ENCODE results near the gene MS4A10.

The MS4A10 gene

GRCh38 chr11:60766547-60766946 lies 18.6 kb upstream of the MS4A10 start:
- DNase-seq, result no peak

GRCh38 chr11:60767388-60767811 lies 17.7 kb upstream of the MS4A10 start:
- no peak for DNase-seq

- no peak for DNase-seq
Measured at GRCh38 chr11:60768202-60768601, 16.9 kb upstream of the MS4A10 start.

GRCh38 chr11:60769273-60769672 lies 15.9 kb upstream of the MS4A10 start:
- DNase-seq, result no peak

GRCh38 chr11:60769811-60770210 lies 15.3 kb upstream of the MS4A10 start:
- no peak for DNase-seq

- DNase-seq, result no peak
Measured at GRCh38 chr11:60771146-60771545, 14.0 kb upstream of the MS4A10 start.

GRCh38 chr11:60771879-60772525 lies 13.1 kb upstream of the MS4A10 start:
- no peak for DNase-seq

- no peak for DNase-seq
Measured at GRCh38 chr11:60772666-60773065, 12.5 kb upstream of the MS4A10 start.

- DNase-seq, result no peak
Measured at GRCh38 chr11:60774726-60775125, 10.4 kb upstream of the MS4A10 start.

- peak; percentile 82 to 88 for DNase-seq
Measured at GRCh38 chr11:60775420-60775961, 9.6 kb upstream of the MS4A10 start.

- no peak for DNase-seq
Measured at GRCh38 chr11:60776167-60776566, 9.0 kb upstream of the MS4A10 start.

GRCh38 chr11:60777106-60777505 lies 8.0 kb upstream of the MS4A10 start:
- DNase-seq, result no peak

- DNase-seq, result no peak
Measured at GRCh38 chr11:60777572-60777971, 7.6 kb upstream of the MS4A10 start.

GRCh38 chr11:60780065-60780464 lies 5.1 kb upstream of the MS4A10 start:
- DNase-seq, result no peak

- DNase-seq, result no peak
Measured at GRCh38 chr11:60780774-60781173, 4.4 kb upstream of the MS4A10 start.

- DNase-seq, result no peak
Measured at GRCh38 chr11:60781286-60781980, 3.7 kb upstream of the MS4A10 start.

GRCh38 chr11:60781981-60782316 lies 3.2 kb upstream of the MS4A10 start:
- no peak for DNase-seq

- DNase-seq, result no peak
Measured at GRCh38 chr11:60782393-60783140, 2.6 kb upstream of the MS4A10 start.

GRCh38 chr11:60783141-60783484 lies 2.0 kb upstream of the MS4A10 start:
- no peak for DNase-seq

- no peak for DNase-seq
Measured at GRCh38 chr11:60783911-60784310, 1.2 kb upstream of the MS4A10 start.

- no peak for DNase-seq
Measured at GRCh38 chr11:60785806-60786361, 751 bp downstream of the MS4A10 start.

- no peak for DNase-seq
Measured at GRCh38 chr11:60786811-60787567, 1.9 kb downstream of the MS4A10 start.

All from NCI-H2081 (cell line).